ENCODE data around the gene LOXHD1. TPM values are rescaled to one million over a fixed set of nuclear protein-coding genes. Genes with fewer than 3 reads are reported as not detected.

LOXHD1 gene
- total RNA-seq, 1 donor from 2014 or later: not detected

GRCh38 chr18:46565256-46565655 lies 91.8 kb downstream of the LOXHD1 start:
- H3K36me3 Mint-ChIP-seq (ENCODE audit: low read depth): no peaks in the 10 kb centered on the region
- H3K27me3 Mint-ChIP-seq (ENCODE audit: low read depth): peaks cover 27% of the 10 kb centered on the region
- H3K4me3 Mint-ChIP-seq: no peak overlapping the region
- peaks cover 9% of the 10 kb centered on the region for H3K4me1 Mint-ChIP-seq
- no peak for DNase-seq (ENCODE audit: low read depth, low spot score)
- no peak overlapping the region for H3K27ac Mint-ChIP-seq (ENCODE audit: unreplicated experiment)
- no peak for TF ChIP-seq CTCF (conservative IDR thresholded peaks at IDR 0.05)
- no peaks in the 10 kb centered on the region for H3K9me3 Mint-ChIP-seq

GRCh38 chr18:46563317-46563716 lies 93.7 kb downstream of the LOXHD1 start:
- DNase-seq (ENCODE audit: low read depth, low spot score): no peak
- TF ChIP-seq CTCF (conservative IDR thresholded peaks at IDR 0.05): no peak
- Mint-ChIP-seq H3K27ac (ENCODE audit: unreplicated experiment) (no peak overlapping the region), H3K4me3 (no peak overlapping the region), H3K27me3 (ENCODE audit: low read depth) (peaks cover 17% of the 10 kb centered on the region), H3K36me3 (ENCODE audit: low read depth) (no peaks in the 10 kb centered on the region), H3K9me3 (no peaks in the 10 kb centered on the region), H3K4me1 (peaks cover 9% of the 10 kb centered on the region)

DNA sequence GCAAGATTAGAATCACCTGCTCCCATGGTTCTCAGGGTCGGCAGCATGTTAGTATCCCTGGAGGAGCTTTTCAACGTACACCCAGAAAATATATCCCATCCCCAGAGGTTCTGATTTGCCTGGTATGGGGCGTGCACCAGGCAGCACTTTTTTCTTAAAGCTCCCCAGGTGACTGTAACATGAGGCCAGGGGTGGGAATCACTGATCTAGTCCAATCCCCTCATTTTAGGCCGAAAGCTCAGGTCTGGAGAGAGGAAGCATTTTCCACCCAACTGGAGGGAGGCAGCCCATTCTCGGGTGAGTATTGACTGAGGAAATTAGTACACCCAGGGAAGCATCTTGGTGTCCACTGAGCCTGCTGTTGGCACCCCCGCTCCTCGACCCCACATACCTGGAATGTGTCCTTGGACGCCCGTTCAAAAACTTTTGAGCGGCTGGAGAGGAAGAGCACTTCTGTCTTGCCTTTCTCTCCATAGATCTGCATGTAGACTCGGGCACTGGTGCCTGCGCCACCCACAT lies 94.3 kb downstream of the LOXHD1 start:
- DNase-seq (ENCODE audit: low read depth, low spot score): no peak
- peaks cover 9% of the 10 kb centered on the region for H3K4me1 Mint-ChIP-seq
- H3K27ac Mint-ChIP-seq (ENCODE audit: unreplicated experiment): no peak overlapping the region
- H3K9me3 Mint-ChIP-seq: no peaks in the 10 kb centered on the region
- no peaks in the 10 kb centered on the region for H3K36me3 Mint-ChIP-seq (ENCODE audit: low read depth)
- H3K4me3 Mint-ChIP-seq: no peak overlapping the region
- peaks cover 11% of the 10 kb centered on the region for H3K27me3 Mint-ChIP-seq (ENCODE audit: low read depth)
- no peak for TF ChIP-seq CTCF (conservative IDR thresholded peaks at IDR 0.05)

DNA sequence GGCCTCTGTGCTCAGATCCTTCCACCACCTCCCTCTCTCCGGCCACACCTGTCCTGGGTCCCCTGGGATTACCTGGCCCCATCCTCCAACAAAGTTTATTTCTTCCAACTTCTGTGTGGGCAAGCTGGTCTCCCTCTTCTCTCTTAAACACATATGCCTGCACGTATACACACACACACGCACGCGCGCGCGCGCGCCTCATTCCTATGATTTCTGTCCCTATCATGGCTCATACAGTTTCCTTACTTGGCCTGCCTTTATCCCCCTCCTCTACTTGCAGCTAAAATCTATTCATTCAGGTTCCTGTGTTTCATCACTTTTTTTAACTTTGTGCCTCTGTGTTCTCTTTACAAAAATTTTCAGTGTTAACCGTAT lies 96.4 kb downstream of the LOXHD1 start:
- Mint-ChIP-seq H3K27me3 (ENCODE audit: low read depth) (peaks cover 2% of the 10 kb centered on the region), H3K4me3 (no peak overlapping the region), H3K36me3 (ENCODE audit: low read depth) (no peaks in the 10 kb centered on the region), H3K27ac (ENCODE audit: unreplicated experiment) (no peak overlapping the region), H3K4me1 (peaks cover 11% of the 10 kb centered on the region), H3K9me3 (no peaks in the 10 kb centered on the region)
- no peak for TF ChIP-seq CTCF (conservative IDR thresholded peaks at IDR 0.05)
- no peak for DNase-seq (ENCODE audit: low read depth, low spot score)

- H3K27me3 Mint-ChIP-seq (ENCODE audit: low read depth): peaks cover 2% of the 10 kb centered on the region
- no peak overlapping the region for H3K4me3 Mint-ChIP-seq
- H3K36me3 Mint-ChIP-seq (ENCODE audit: low read depth): no peaks in the 10 kb centered on the region
- no peak overlapping the region for H3K27ac Mint-ChIP-seq (ENCODE audit: unreplicated experiment)
- no peak for TF ChIP-seq CTCF (conservative IDR thresholded peaks at IDR 0.05)
- H3K9me3 Mint-ChIP-seq: no peaks in the 10 kb centered on the region
- DNase-seq (ENCODE audit: low read depth, low spot score): no peak
- H3K4me1 Mint-ChIP-seq: peaks cover 10% of the 10 kb centered on the region
Measured at GRCh38 chr18:46559946-46560670, 96.9 kb downstream of the LOXHD1 start.

Data from neural crest cell (in vitro differentiated cells).